Measurements from ENCODE around the gene SCN3A.

Gene SCN3A

GRCh38 chr2:165055082-165055851 is 148.6 kb downstream of the SCN3A start:
- DNase-seq (ENCODE audit: low read depth), result no peak

- DNase-seq (ENCODE audit: low read depth), result no peak
Measured at GRCh38 chr2:165054652-165055051, 149.2 kb downstream of the SCN3A start.

- no peak for DNase-seq (ENCODE audit: low read depth)
Measured at GRCh38 chr2:165044505-165045303, 159.1 kb downstream of the SCN3A start.
